HG03460 (cell line): ENCODE data around the gene FZD7.

Experiments used
- ATAC-seq: cut with Tn5 transposase; IDR thresholded peaks from one replicate; pipeline ENCODE4 v1.9.1; 2021; ENCODE audit not compliant: unreplicated experiment

Gene FZD7

GRCh38 chr2:202009581-202009980 is 24.1 kb upstream of the FZD7 start:
- ATAC-seq = no peak

- no peak for ATAC-seq
These were observed 19.3 kb upstream of the FZD7 start for GRCh38 chr2:202014318-202014717.

GRCh38 chr2:202014759-202015211 is 18.9 kb upstream of the FZD7 start:
- ATAC-seq = no peak

GRCh38 chr2:202015471-202015870 is 18.2 kb upstream of the FZD7 start:
- ATAC-seq = no peak

- no peak for ATAC-seq
These were observed 17.0 kb upstream of the FZD7 start for GRCh38 chr2:202016579-202017227.

- no peak for ATAC-seq
These were observed 15.7 kb upstream of the FZD7 start for GRCh38 chr2:202017940-202018339.

DNA sequence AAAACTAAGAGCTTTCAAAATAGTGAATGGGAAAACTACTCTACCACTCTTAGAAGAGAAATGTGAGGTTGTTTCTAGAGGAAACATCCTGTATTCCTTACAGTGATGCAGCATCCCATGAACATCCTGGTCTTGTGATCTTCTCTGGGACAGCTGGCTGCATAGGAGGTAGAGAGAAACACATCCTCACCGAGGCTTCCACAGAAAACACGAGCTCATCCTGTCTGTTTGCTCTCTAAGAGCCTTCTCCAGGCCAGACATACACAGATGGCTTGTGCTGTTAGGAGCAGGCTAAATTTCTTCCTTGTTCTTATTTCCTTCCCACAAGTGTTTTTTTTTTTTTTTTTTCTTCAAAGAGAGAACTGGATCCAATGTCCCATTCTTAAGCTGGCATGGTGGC is 14.7 kb upstream of the FZD7 start:
- no peak for ATAC-seq

DNA sequence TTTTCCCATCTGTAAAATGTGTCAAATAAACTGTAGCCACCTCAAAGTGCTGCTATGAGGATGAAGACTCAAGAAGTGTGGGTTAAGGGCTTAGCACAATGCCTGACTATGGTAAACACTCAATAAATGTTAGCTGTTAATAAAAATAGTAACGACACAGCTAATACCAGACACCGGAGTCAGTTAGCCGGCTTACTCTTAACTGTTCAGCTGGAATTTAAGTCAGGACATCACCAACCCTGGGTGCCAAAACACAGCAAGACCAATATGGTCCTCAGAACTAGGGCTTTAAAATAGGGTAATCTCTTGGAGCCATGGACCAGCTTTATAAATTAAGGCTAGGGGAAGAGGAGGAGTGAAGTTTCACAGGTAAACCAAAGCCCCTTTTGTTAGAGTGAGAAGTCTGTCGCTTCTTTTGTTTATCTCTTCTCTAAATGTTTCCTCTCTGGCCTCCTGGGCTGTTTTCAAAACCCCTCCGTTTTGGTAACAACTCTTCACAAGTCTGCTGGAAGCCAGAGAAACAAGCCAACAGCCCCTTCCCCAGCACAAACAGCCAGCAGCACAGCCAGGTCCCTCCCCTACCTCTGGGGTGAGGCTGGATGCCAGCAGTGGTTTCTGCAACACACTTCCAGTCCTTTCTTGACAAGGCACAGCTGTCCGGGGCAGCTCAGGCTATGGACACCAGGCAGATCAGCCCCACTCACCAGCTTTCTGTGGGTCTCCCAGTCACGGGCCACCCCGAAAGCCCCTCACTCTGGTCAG is 13.8 kb upstream of the FZD7 start:
- no peak for ATAC-seq

DNA sequence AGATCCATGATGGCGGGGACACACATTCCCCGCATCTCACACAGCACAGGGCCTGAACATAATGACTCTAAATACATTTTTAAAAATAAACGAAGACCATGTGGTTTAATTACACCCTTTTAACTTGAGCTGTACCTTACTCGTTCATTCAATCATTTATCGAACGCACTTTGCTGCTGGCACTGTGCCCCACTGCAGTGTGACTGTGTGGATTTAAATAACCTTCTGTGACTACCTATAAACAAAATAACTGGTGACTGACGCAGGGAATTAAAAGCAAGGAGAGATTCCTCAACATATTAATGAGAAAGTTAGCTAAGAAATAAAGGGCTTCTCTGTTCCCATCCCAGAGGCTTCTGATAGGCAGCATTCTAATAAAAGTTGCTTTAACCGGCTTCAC is 10.9 kb upstream of the FZD7 start:
- ATAC-seq = no peak

DNA sequence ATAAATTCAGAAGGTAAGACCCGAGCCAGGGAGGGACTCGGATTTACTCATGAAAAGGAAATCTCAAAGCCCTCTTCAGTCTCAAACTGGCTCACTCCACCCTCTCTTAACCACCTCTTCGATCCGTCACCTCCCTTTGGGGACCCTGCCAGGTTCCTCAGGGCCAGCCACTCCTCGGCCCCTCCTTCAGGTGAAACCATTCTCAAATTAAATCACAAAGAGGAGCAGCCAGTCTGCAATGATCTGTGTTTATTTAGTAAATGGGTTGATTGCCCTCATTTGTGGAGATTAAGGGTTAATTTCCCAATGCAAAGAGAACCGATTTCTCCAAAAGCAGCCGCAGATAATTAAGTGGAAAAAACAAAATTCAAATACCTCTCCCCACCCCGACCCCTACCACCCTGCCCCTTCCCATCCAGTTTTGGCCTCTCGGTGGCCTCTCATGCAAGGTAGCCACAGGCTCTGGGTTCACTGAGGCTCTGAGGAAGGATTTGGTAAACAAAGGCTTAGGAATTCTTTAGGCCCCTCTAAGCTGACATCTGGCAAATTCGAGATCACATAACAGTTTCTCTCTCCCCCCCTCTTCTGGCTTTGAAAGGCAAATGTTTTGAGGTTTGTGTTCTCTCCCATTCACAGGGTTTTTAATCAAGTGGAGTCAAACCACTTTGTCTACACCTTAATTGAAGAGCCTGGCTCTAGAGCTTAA is 10.3 kb upstream of the FZD7 start:
- no peak for ATAC-seq

GRCh38 chr2:202023904-202024266 is 9.8 kb upstream of the FZD7 start:
- no peak for ATAC-seq

- no peak for ATAC-seq
These were observed 8.8 kb upstream of the FZD7 start for GRCh38 chr2:202024871-202025270.

GRCh38 chr2:202025816-202026215 is 7.8 kb upstream of the FZD7 start:
- no peak for ATAC-seq

DNA sequence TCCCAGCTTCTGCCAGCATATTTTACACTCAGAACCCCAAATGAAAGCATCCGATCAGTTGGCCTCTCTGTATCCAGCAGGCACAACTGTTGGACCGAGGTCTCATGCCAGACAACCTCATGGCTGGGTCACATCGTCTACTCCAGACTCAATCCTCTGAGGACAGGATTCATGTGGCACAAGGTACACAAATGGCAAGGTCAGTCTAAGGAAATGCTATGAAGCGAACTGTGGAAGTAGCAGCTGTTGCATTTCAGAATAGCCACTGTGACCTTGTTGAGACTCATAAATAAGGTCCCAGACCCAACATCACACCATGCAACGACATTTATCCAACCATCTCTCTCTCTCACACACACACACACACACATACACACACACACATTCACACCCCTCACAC is 7.1 kb upstream of the FZD7 start:
- no peak for ATAC-seq

- no peak for ATAC-seq
These were observed 3.0 kb upstream of the FZD7 start for GRCh38 chr2:202030691-202031090.

DNA sequence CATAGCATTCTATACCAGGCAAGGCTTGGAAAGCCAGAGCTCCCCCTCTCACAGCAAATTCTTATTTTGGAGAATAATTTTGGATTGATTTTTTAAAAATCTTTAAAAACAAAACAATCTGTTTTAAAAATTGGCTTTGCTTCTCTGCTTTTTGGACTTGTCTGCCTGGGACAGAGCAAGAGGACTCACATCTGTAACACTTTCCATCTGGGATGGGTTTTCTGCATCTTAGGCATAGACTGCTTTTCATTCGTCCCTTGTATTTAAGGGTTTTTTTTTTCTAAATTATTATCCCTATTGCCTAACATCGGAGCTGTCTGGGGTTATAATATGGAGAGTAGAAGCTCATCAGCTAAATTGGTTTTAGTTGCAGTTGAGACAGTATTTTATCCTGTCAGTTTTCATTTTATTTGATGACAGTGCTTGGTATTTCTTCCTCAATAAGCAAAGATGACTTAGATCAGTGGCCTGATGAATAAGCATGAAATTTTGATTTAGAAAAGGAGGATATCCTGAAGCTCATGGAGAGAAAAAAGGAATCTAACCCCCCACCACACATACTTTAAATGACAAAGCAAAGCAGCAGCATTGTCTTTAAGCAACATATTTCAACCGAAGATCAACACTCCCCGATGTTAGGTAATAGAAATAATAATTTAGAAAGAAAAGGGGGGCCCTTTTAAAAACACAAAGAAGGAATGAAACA is 2.3 kb upstream of the FZD7 start:
- ATAC-seq = no peak

DNA sequence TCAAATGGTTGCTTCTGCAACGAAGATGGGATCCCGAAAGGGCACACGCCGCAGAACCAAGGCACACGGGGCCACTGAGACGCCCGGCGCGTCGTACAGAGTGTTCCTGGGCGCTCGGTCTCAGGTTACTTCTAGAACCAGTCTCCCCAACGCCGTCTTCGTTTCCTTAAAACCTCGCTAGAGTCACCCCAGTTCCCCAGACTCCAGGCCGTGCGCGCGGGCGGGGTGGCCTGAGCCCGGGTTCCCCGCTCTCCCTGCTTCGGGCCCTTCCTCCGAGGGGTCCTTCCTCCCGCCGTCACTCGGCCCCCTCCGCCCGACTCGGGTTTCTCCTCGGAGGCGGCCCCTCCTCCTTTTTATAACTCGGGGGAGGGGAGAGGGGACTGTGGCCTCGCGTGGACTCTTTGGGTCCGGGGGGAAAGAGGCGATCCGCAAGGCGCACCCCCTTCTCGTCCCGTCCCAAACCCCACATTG is 774 bp upstream of the FZD7 start:
- ATAC-seq = peak; percentile 4

DNA sequence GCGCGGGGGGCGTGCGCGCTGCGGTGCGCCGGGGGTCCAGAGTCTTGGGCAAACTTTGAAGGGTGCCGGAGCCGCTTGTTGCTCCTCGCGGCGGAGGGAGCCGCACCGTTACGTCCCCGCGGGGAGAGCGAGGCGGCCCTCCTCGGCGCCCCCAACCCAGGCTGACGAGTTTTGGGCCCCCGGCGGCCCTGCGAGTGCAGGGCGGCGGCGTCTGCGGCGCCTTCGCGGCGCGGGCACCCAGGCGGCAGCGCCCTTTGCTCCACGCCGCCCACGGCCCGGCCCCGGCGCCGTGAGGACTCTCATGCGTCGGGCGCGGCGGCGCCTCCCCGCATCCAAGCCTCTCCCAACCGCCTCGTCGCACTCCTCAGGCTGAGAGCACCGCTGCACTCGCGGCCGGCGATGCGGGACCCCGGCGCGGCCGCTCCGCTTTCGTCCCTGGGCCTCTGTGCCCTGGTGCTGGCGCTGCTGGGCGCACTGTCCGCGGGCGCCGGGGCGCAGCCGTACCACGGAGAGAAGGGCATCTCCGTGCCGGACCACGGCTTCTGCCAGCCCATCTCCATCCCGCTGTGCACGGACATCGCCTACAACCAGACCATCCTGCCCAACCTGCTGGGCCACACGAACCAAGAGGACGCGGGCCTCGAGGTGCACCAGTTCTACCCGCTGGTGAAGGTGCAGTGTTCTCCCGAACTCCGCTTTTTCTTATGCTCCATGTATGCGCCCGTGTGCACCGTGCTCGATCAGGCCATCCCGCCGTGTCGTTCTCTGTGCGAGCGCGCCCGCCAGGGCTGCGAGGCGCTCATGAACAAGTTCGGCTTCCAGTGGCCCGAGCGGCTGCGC is 814 bp downstream of the FZD7 start:
- no peak for ATAC-seq

GRCh38 chr2:202035089-202035940 is 1.7 kb downstream of the FZD7 start:
- ATAC-seq = no peak

- no peak for ATAC-seq
These were observed 2.3 kb downstream of the FZD7 start for GRCh38 chr2:202035941-202036372.
